IMR-90 (cell line): ENCODE results near the gene ALPK3. TPM values are rescaled to one million over a fixed set of nuclear protein-coding genes. Genes with fewer than 3 reads are reported as not detected.

Experiments used
- ATAC-seq: fragments of 200-7000 bp; cut with Tn5 transposase; 2 replicates; pipeline ENCODE4 v1.9.1; 2020; ENCODE audit warnings: low read depth, mild to moderate bottlenecking, moderate library complexity
- BruUV-seq: library from RNA; stranded (reverse); fragments of 400-500 nt; replicated peaks from 2 replicates; lab custom pipeline; 2021; lab: Mats Ljungman, UMichigan
- CTCF ChIA-PET: fragments of 300-600 bp; formaldehyde crosslinking; extraction: SDS; loops from one replicate; lab custom pipeline; 2021; ENCODE audit warnings: antibody characterized with exemption; lab: Yijun Ruan, JAX
- POLR2A ChIA-PET: fragments of 300-600 bp; sonication (Branson Sonifier 250); formaldehyde crosslinking; loops from one replicate; lab custom pipeline; 2022; ENCODE audit warnings: antibody characterized with exemption; ENCODE audit not compliant: unreplicated experiment; lab: Charles Lee
- DNase-seq: peaks from one replicate; pipeline ENCODE4 v3.0.0; 2013
- H2AFZ ChIP-seq: replicated peaks from 2 replicates; pipeline ENCODE3; 2013; ENCODE audit warnings: low read length, mild to moderate bottlenecking; ENCODE audit not compliant: poor library complexity
- H2AK5ac ChIP-seq: 2 replicates; pipeline ENCODE4 v1.6.1; 2013; ENCODE audit warnings: low read depth, low read length, inconsistent platforms
- H2AK9ac ChIP-seq: replicated peaks from 2 replicates; pipeline ENCODE3; 2013; ENCODE audit warnings: mild to moderate bottlenecking, low read depth, low read length, moderate library complexity; ENCODE audit not compliant: poor library complexity
- H2BK120ac ChIP-seq: 2 replicates; pipeline ENCODE4 v1.6.1; 2013; ENCODE audit warnings: low read depth, low read length, inconsistent platforms
- H2BK15ac ChIP-seq: 3 replicates; pipeline ENCODE4 v1.6.1; 2013; ENCODE audit warnings: low read depth, low read length, inconsistent platforms
- H2BK20ac ChIP-seq: 2 replicates; pipeline ENCODE4 v1.6.1; 2013; ENCODE audit warnings: low read depth, mild to moderate bottlenecking, inconsistent platforms, low read length, moderate library complexity
- H2BK5ac ChIP-seq: 2 replicates; pipeline ENCODE4 v1.6.1; 2013; ENCODE audit warnings: mild to moderate bottlenecking, low read depth, low read length, inconsistent platforms; ENCODE audit not compliant: poor library complexity, severe bottlenecking
- H3K14ac ChIP-seq: replicated peaks from 2 replicates; pipeline ENCODE4 v1.6.1; 2013; ENCODE audit warnings: low read depth, low read length, inconsistent platforms
- H3K18ac ChIP-seq: 2 replicates; pipeline ENCODE4 v1.6.1; 2013; ENCODE audit warnings: low read depth, low read length, control low read depth
- H3K23ac ChIP-seq: 2 replicates; pipeline ENCODE4 v1.6.1; 2013; ENCODE audit warnings: low read depth, low read length, inconsistent platforms
- H3K27ac ChIP-seq: 2 replicates; pipeline ENCODE4 v1.5.1; 2013; ENCODE audit warnings: mild to moderate bottlenecking, control low read depth, low read length; ENCODE audit not compliant: insufficient read depth
- H3K27me3 ChIP-seq: 2 replicates; pipeline ENCODE4 v1.6.1; 2013; ENCODE audit warnings: low read length; ENCODE audit not compliant: control insufficient read depth, insufficient read depth
- H3K36me3 ChIP-seq: 2 replicates; pipeline ENCODE4 v1.6.1; 2013; ENCODE audit warnings: low read length, mixed read lengths; ENCODE audit not compliant: control insufficient read depth, insufficient read depth
- H3K4ac ChIP-seq: 2 replicates; pipeline ENCODE4 v1.6.1; 2013; ENCODE audit warnings: low read depth, low read length, inconsistent platforms
- H3K4me1 ChIP-seq: 2 replicates; pipeline ENCODE4 v1.6.1; 2013; ENCODE audit warnings: low read length, mixed read lengths; ENCODE audit not compliant: control insufficient read depth, insufficient read depth
- H3K4me2 ChIP-seq: 2 replicates; pipeline ENCODE4 v1.6.1; 2013; ENCODE audit warnings: low read depth, mild to moderate bottlenecking, control low read depth, low read length, moderate library complexity
- H3K4me3 ChIP-seq: 2 replicates; pipeline ENCODE4 v1.5.1; 2013; ENCODE audit warnings: low read depth, mild to moderate bottlenecking, control low read depth, low read length, moderate library complexity; ENCODE audit not compliant: insufficient read depth
- H3K56ac ChIP-seq: 2 replicates; pipeline ENCODE4 v1.6.1; 2013; ENCODE audit warnings: low read length, inconsistent platforms; ENCODE audit not compliant: insufficient read depth; ENCODE audit errors: extremely low read depth
- H3K79me1 ChIP-seq, 2 experiments: 2 replicates each; pipeline ENCODE4 v1.6.1; 2013; ENCODE audit warnings: low read length in 2 of 2, inconsistent platforms in 1 of 2, low read depth in 1 of 2
- H3K9ac ChIP-seq: 2 replicates; pipeline ENCODE4 v1.6.1; 2013; ENCODE audit warnings: low read depth, low read length, control low read depth
- H3K9me1 ChIP-seq: 2 replicates; pipeline ENCODE4 v1.6.1; 2013; ENCODE audit warnings: low read length, inconsistent platforms; ENCODE audit not compliant: insufficient read depth
- H3K9me3 ChIP-seq: 2 replicates; pipeline ENCODE4 v1.6.1; 2013; ENCODE audit warnings: low read length; ENCODE audit not compliant: control insufficient read depth, insufficient read depth
- H4K20me1 ChIP-seq: 2 replicates; pipeline ENCODE4 v1.6.1; 2013; ENCODE audit warnings: low read length, inconsistent platforms; ENCODE audit not compliant: insufficient read depth
- H4K5ac ChIP-seq: 2 replicates; pipeline ENCODE4 v1.6.1; 2013; ENCODE audit warnings: mild to moderate bottlenecking, low read depth, low read length, control low read depth
- H4K8ac ChIP-seq, 2 experiments: 2 replicates each; pipeline ENCODE4 v1.6.1; 2013; ENCODE audit warnings: low read depth in 2 of 2, low read length in 2 of 2, control low read depth in 1 of 2, inconsistent platforms in 1 of 2
- H4K91ac ChIP-seq: 2 replicates; pipeline ENCODE4 v1.6.1; 2013; ENCODE audit warnings: low read depth, low read length, inconsistent platforms; ENCODE audit not compliant: insufficient read depth
- BHLHE40 ChIP-seq: fragments of 150-350 bp; IDR thresholded peaks from 2 replicates; pipeline ENCODE4 v1.6.1; 2016; ENCODE audit warnings: mild to moderate bottlenecking, low read depth, low read length
- CEBPB ChIP-seq: IDR thresholded peaks from 2 replicates; pipeline ENCODE4 v1.6.1; 2012; ENCODE audit warnings: low read depth, low read length, improper control_type of control experiment
- CHD1 ChIP-seq: IDR thresholded peaks from 2 replicates; pipeline ENCODE4 v1.6.1; 2012; ENCODE audit warnings: low read depth, low read length, improper control_type of control experiment
- CTCF ChIP-seq: conservative IDR thresholded peaks from 2 replicates; pipeline ENCODE4 v1.5.1; 2012; ENCODE audit warnings: mild to moderate bottlenecking, low read depth, low read length, improper control_type of control experiment
- ELK1 ChIP-seq: fragments of 150-350 bp; IDR thresholded peaks from 2 replicates; pipeline ENCODE4 v1.6.1; 2016; ENCODE audit warnings: low read depth, mild to moderate bottlenecking, low read length, moderate library complexity, borderline replicate concordance
- FOS ChIP-seq: fragments of 150-350 bp; IDR thresholded peaks from 2 replicates; pipeline ENCODE4 v1.6.1; 2016; ENCODE audit warnings: low read depth, low read length
- MAFK ChIP-seq: IDR thresholded peaks from 2 replicates; pipeline ENCODE4 v1.6.1; 2012; ENCODE audit warnings: low read depth, low read length, improper control_type of control experiment
- MAZ ChIP-seq: IDR thresholded peaks from 2 replicates; pipeline ENCODE4 v1.6.1; 2012; ENCODE audit warnings: low read depth, mild to moderate bottlenecking, low read length, improper control_type of control experiment, moderate library complexity, borderline replicate concordance
- MXI1 ChIP-seq: IDR thresholded peaks from 2 replicates; pipeline ENCODE4 v1.6.1; 2012; ENCODE audit warnings: low read depth, mild to moderate bottlenecking, low read length, moderate library complexity, borderline replicate concordance
- NFE2L2 ChIP-seq: fragments of 150-350 bp; IDR thresholded peaks from 2 replicates; pipeline ENCODE4 v1.6.1; 2016; ENCODE audit warnings: low read depth, mild to moderate bottlenecking, low read length
- POLR2A ChIP-seq: IDR thresholded peaks from 2 replicates; pipeline ENCODE4 v1.6.1; 2012; ENCODE audit warnings: mild to moderate bottlenecking, low read depth, low read length
- RAD21 ChIP-seq: IDR thresholded peaks from 2 replicates; pipeline ENCODE4 v1.6.1; 2012; ENCODE audit warnings: low read length, improper control_type of control experiment
- RCOR1 ChIP-seq: IDR thresholded peaks from 2 replicates; pipeline ENCODE4 v1.6.1; 2012; ENCODE audit warnings: mild to moderate bottlenecking, low read length, improper control_type of control experiment; ENCODE audit not compliant: insufficient replicate concordance
- RFX5 ChIP-seq: IDR thresholded peaks from 2 replicates; pipeline ENCODE4 v1.8.0; 2012; ENCODE audit warnings: low read depth, mild to moderate bottlenecking, low read length, moderate library complexity
- SMC3 ChIP-seq: fragments of 150-350 bp; IDR thresholded peaks from 2 replicates; pipeline ENCODE4 v1.6.1; 2016; ENCODE audit warnings: low read depth, mild to moderate bottlenecking, antibody characterized with exemption, low read length, moderate library complexity
- USF2 ChIP-seq: fragments of 150-350 bp; IDR thresholded peaks from 2 replicates; pipeline ENCODE4 v1.6.1; 2017; ENCODE audit warnings: mild to moderate bottlenecking, antibody characterized with exemption, low read length, low read depth
- WGBS, 2 experiments: methylation state at CpG; one replicate each; pipeline versions ENCODE4 v1.1.5 to v1.1.7; 2013; ENCODE audit warnings: missing lambda C conversion rate in 2 of 2; ENCODE audit not compliant: insufficient read length in 1 of 2; ENCODE audit errors: extremely low coverage in 2 of 2; 5-methylcytosine and 5-hydroxymethylcytosine counted together
- dilution Hi-C: fragments of 300-500 bp; cut with HindIII; formaldehyde crosslinking; loops from one replicate; pipeline ENCODE4 v1.14.3; 2018; ENCODE audit warnings: low sequenced_read_pairs; ENCODE audit not compliant: unreplicated experiment
- in situ Hi-C: fragments of 300-500 bp; cut with MboI; formaldehyde crosslinking; loops from 3 replicates; pipeline ENCODE4 v1.14.3; 2019; ENCODE audit warnings: low sequenced_read_pairs, inconsistent platforms, mixed read lengths
- intact Hi-C: fragments of 100-400 bp; cut with micrococcal nuclease; formaldehyde crosslinking; loops from 2 replicates; pipeline ENCODE4 v1.10.0; 2022
- polyA plus RNA-seq, 3 experiments: library from polyadenylated mRNA; depleted of rRNA; stranded (reverse); fragments of >200 nt; gene quantifications; 2 replicates each; pipeline ENCODE4 v1.2.3, GENCODE V29; 2012; ENCODE audit warnings: low replicate concordance in 1 of 3
- total RNA-seq: library from RNA; depleted of rRNA; stranded (reverse); fragments of >200 nt; gene quantifications from 2 replicates; pipeline ENCODE4 v1.2.3, GENCODE V29; 2012

ALPK3 gene
- total and polyA plus RNA-seq, 2 of the 4 experiments (the other 2 are of a cell fraction): under 0.01 to 0.26 TPM

GRCh38 chr15:84784262-84784661 lies 32.9 kb upstream of the ALPK3 start:
- no peak overlapping the region for H3K56ac ChIP-seq
- no peaks in the 10 kb centered on the region for H3K9me3 ChIP-seq
- no peak overlapping the region for H4K8ac ChIP-seq
- peaks cover 12% of the 10 kb centered on the region for H3K9me1 ChIP-seq
- DNase-seq (no peak), ATAC-seq (no peak)
- no peak overlapping the region for H2AK9ac ChIP-seq
- no peaks in the 10 kb centered on the region for H3K27me3 ChIP-seq
- H3K4ac ChIP-seq: no peak overlapping the region
- H3K4me2 ChIP-seq: no peak overlapping the region
- H3K36me3 ChIP-seq: peaks cover 37% of the 10 kb centered on the region
- H3K23ac ChIP-seq: no peak overlapping the region
- TF ChIP-seq MAZ (no peak), FOS (no peak), ELK1 (no peak), POLR2A (no peak), CEBPB (no peak), NFE2L2 (no peak), RAD21 (no peak), BHLHE40 (no peak), MAFK (no peak), USF2 (no peak), MXI1 (no peak), RFX5 (no peak), CHD1 (no peak), RCOR1 (no peak), SMC3 (no peak), CTCF (no peak)
- H3K79me1 ChIP-seq: peaks cover 31 to 90% of the 10 kb centered on the region in 2 experiments
- BruUV-seq: no TSS peak
- H3K9ac ChIP-seq: no peak overlapping the region
- CTCF ChIA-PET: no interaction called here
- no peak overlapping the region for H3K18ac ChIP-seq
- peaks cover 38% of the 10 kb centered on the region for H4K20me1 ChIP-seq
- WGBS, 2 experiments: 100% methylated on average over 15 of the region's 17 CpGs; no CpG with 5 or more reads in 1 of the 2 experiments
- H3K4me3 ChIP-seq: no peak overlapping the region
- H2BK5ac ChIP-seq: no peak overlapping the region
- H2BK20ac ChIP-seq: no peak overlapping the region
- no peak overlapping the region for H3K14ac ChIP-seq
- intact Hi-C loops: no loop called here
- H3K4me1 ChIP-seq: peaks cover 6% of the 10 kb centered on the region
- no peak overlapping the region for H3K27ac ChIP-seq
- no peak overlapping the region for H2BK15ac ChIP-seq
- no peak overlapping the region for H2AFZ ChIP-seq
- in situ Hi-C loops: no loop called here
- no peak overlapping the region for H2BK120ac ChIP-seq
- H4K91ac ChIP-seq: no peak overlapping the region
- POLR2A ChIA-PET: no interaction called here
- no peak overlapping the region for H2AK5ac ChIP-seq
- no peak overlapping the region for H4K5ac ChIP-seq
- dilution Hi-C loops: no loop called here
